ENCODE measurements around the gene PIAS4. TPM values are rescaled to one million over a fixed set of nuclear protein-coding genes. Genes with fewer than 3 reads are reported as not detected.

PIAS4 gene
- total and polyA plus RNA-seq, 2 donors (not counting 3 experiments of a cell fraction or from before 2014, with no cell fraction given), result 26.2 to 46.2 TPM

GRCh38 chr19:4028334-4029246 lies 21.1 kb downstream of the PIAS4 start:
- H2AFZ ChIP-seq (ENCODE audit: low read depth, low read length), result no peak overlapping the region
- H3K27me3 ChIP-seq (ENCODE audit: control insufficient read depth in 2 of 2, insufficient read depth in 2 of 2, low read length in 2 of 2), result no peaks in the 10 kb centered on the region
- DNase-seq (ENCODE audit: low read depth, low spot score), result no peak
- no peaks in the 10 kb centered on the region for H4K20me1 ChIP-seq (replicated peaks; ENCODE audit: control insufficient read depth, extremely low read depth, insufficient read depth, low read length)
- no peaks in the 10 kb centered on the region for H3K9me1 ChIP-seq (replicated peaks; ENCODE audit: control insufficient read depth, extremely low read depth, insufficient read depth, low read length)
- H3K27ac ChIP-seq (ENCODE audit: insufficient read depth, low read depth, low read length), result no peak overlapping the region
- H3K36me3 ChIP-seq (ENCODE audit: control insufficient read depth in 2 of 2, extremely low read depth in 1 of 2, insufficient read depth in 2 of 2, low read length in 2 of 2), result peaks cover 5 to 36% of the 10 kb centered on the region in 2 experiments
- no peak overlapping the region for H3K4me2 ChIP-seq (ENCODE audit: insufficient read depth, low read length)
- H3K9ac ChIP-seq (replicated peaks; ENCODE audit: extremely low read depth, insufficient read depth, low read length), result no peak overlapping the region
- FAIRE-seq, result no peak
- BruUV-seq (replicated peaks), result no TSS peak
- TF ChIP-seq EZH2 (IDR thresholded peaks at IDR 0.05; ENCODE audit: borderline replicate concordance, low read depth, low read length, severe bottlenecking) (no peak), JUN (IDR thresholded peaks at IDR 0.05; ENCODE audit: borderline replicate concordance, insufficient read depth, insufficient read length, low read depth) (no peak), FOS (IDR thresholded peaks at IDR 0.05; ENCODE audit: borderline replicate concordance, insufficient read depth, low read length) (no peak), MYC (IDR thresholded peaks at IDR 0.05; ENCODE audit: low read depth, low read length) (no peak), GATA2 (IDR thresholded peaks at IDR 0.05; ENCODE audit: insufficient read depth, insufficient read length, low read depth, low read length) (no peak), CTCF (IDR thresholded peaks at IDR 0.05; ENCODE audit: extremely low read depth in 1 of 2, insufficient read depth in 1 of 2, low read depth in 1 of 2, low read length in 2 of 2) (no peak), POLR2AphosphoS5 (IDR thresholded peaks at IDR 0.05; ENCODE audit: insufficient read depth, low read depth, low read length) (no peak), MAX (IDR thresholded peaks at IDR 0.05; ENCODE audit: insufficient read depth, insufficient read length) (no peak), POLR2A (IDR thresholded peaks at IDR 0.05; ENCODE audit: low read depth, low read length) (no peak)
- dilution Hi-C loops (cut with MboI; ENCODE audit: extremely low pct_ligation_motif_present, low sequenced_read_pairs), result no loop called here
- ChIA-PET POLR2A (no interaction called here), CTCF (no interaction called here)
- peaks cover 2% of the 10 kb centered on the region for H3K4me1 ChIP-seq (ENCODE audit: control insufficient read depth, extremely low read depth, insufficient read depth, low read length)
- intact Hi-C loops (cut with micrococcal nuclease), result no loop called here
- no peaks in the 10 kb centered on the region for H3K79me2 ChIP-seq (ENCODE audit: control insufficient read depth, insufficient read depth, low read length)
- no peaks in the 10 kb centered on the region for H3K9me3 ChIP-seq (replicated peaks; ENCODE audit: control insufficient read depth, insufficient read depth, low read length)
- no peak overlapping the region for H3K4me3 ChIP-seq (replicated peaks in 1 of 3; ENCODE audit: insufficient read depth in 1 of 3, low read depth in 1 of 3, low read length in 3 of 3)
